GM18909 (cell line): Measurements from ENCODE around the gene LENG1.

Experiments used
- ATAC-seq: cut with Tn5 transposase; IDR thresholded peaks from one replicate; pipeline ENCODE4 v1.9.1; 2021; ENCODE audit warnings: mild to moderate bottlenecking; ENCODE audit not compliant: unreplicated experiment, poor library complexity

The LENG1 gene

DNA sequence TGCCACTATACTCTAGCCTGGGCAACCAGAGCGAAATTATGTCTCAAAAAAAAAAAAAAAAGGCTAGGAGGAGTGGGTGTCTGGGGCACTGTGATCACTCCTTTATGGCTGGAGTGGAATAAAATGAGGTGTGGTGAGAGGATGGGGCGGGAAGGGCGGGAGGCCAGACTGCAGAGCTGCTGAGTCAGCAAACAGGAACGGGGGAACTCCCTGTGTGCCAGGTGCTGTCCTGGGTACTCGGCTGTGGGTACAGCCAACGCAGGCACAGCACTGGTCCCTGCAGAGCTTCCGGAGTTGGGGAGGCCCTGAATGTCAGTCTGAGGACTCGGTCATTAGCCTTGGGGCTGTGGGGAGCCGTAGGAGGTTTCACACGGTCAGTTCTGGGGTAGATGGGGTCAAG is 38.3 kb downstream of the LENG1 start:
- no peak for ATAC-seq

DNA sequence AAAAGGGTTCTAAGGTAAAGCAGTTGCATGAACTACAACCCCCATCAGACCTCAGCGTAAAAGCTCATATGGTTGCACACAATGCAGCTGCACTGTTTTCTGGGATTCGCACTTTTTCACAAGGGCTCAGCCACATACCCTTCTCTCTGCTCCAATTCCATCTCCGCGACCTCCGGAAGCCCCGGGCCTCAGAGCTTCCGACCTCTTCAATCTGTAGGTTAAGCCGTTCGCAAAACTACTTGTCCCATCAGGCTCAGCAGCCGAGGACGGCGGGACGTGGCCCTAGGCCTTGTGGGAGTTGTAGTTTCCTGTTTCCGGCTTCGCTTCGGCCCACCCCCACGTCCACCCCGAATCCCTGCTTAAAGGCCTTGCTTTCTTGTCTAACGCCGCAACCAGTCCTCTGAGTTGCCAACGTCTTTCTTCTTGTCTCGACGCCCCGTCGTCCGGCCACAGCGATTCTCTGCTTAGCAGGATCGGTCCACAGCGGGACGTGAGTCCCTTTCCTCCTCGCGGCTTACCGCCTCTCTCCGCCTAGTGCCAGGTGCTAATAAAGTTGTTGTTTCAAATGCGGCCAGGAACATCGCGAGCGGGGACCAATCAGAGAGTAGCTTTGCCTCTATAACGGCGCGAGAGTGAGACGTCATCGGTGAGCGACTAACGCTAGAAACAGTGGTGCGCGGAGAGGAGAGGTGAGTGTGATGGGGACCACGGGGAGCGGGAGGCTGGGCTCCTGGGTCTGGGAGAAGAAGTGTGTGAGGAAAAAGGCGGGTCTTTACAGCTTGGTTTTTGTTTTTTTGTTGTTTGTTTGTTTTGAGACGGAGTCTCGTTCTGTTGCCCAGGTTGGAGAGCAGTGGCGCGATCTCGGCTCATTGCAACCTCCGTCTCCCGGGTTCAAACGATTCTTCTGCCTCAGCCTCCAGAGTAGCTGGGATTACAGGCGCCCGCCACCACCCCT is 44.1 kb downstream of the LENG1 start, which contains the start of the genes PRPF31 and TFPT:
Gene PRPF31 (plus strand): TSS at position 646 of the 955 bp plus-strand sequence. CDS start 2,525 bp downstream, outside the sequence.
Gene TFPT (minus strand): TSS at position 549 of the 955 bp plus-strand sequence. CDS start 388 bp downstream, at position 161.
- peak; percentile 85 for ATAC-seq

DNA sequence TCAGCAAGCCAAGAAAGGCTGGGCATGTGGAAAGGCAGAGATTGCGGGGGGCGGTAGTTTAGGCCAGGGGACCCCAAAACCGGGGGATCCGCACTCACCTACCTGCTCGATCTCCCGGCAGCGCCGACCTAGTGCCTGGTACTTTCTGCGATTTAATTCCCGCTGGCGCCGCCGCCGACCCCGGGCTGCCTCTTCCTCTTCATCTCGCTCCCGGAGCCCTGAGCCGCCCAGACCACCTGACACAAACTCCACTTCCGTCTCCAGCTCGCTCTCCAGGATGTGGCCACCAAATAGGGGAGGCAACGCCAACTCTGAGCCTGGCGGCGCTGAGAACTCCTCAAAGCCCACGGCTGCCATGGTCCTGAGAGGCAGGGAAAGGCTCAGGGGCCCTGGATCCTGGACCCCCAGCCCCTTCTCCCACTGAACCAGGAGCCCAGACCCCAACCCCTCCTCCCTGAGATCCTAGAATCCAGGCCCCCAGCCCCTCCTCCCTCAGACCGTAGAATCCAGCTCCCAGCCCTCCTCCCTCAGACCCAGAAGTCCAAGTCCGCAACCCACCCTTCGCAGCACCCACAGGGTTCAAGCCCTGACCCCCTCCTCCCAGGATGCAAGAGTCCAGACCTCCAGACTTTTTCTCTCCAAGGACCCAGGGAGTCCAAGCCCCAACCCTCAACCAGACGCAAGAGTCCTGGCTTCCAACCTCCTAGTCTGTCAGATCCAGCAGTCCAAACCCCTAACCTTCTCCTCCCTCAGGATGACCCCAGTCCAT is 45.0 kb downstream of the LENG1 start:
- ATAC-seq, result peak; percentile 2

DNA sequence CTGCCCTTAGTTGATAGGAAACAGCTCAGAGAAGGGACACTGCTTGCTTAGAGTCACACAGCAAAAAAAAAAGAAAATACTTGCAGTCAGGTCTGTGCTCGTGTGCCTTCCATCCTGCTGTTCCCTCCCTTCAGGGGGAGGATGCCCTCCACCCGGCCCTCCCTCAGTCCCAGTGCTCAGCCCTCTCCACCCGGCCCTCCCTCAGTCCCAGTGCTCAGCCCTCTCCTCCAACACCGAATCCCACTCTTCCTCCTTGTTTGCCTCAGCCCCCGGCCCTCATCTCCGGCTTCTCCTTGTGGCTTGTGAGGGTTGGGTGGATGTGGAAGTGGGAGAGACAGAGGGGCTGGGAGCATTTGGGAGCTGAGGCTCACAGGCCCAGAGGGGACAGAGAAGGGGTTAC is 49.9 kb downstream of the LENG1 start:
- ATAC-seq, result no peak

DNA sequence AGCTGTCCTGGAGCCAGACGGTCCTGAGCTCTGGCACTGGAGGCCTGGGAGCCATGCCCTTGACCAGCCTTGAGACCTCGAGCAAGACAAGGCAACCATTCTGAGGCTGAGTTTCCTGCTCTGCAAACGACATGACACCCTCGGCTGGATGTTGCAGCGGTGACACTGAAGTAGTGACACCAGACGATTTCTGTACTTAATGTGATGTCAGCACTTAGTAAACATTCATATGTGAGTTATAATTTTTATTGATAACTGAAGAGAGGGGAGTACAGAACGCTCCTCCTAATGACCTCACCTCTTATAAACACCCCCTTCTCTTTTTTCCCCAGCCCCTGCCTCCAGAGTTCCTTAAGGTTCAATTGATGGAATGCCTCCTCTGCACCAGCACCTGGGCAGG is 51.0 kb downstream of the LENG1 start:
- no peak for ATAC-seq

DNA sequence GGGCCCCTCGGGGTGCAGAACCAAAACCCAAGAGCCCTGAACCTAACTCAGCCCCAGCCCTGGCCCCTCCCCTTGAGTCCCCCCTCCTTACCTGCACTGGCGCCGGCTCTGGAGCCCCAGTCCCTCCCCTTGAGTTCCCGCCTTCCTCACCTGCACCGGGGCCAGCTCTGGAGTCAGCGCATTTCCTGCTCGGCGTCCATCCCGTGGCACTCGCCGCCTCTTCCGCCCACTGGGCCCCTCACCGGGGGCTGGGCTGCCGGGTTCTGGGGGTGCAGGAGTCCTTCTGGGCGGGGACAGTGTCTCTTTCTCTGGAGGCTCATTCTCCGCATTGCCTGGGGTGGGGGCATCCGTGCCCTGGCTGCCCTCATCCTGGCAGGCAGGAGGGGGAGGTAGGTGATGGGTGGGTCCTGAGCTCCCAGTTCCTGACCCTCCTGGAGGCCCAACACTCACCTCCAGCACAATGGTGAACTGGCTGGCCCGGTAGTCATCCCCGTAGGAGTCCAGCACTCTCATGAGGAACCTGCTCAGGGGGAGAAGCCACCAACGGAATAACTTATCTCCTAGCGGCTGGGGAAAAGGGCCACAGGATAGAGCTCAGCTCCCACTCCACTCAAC is 51.5 kb downstream of the LENG1 start:
- no peak for ATAC-seq

DNA sequence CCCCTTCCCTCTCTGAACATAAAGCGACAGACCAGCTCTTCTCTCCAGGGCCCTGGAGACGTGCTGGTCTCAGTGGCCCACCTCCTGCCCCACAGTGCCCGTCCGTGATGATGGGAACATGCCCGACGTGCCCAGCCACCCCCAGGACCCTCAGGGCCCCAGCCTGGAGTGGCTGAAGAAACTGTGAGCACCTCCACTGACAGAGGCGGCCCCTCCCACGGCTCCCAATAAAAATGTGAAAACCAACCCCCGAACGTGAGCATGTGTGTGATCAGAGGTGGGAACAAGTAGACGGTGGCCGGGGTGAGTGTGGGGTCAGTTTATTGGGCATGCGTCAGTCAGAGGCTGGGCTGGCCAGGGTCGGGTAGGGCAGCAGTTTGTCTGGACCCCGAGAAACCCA is 52.8 kb downstream of the LENG1 start:
- no peak for ATAC-seq

DNA sequence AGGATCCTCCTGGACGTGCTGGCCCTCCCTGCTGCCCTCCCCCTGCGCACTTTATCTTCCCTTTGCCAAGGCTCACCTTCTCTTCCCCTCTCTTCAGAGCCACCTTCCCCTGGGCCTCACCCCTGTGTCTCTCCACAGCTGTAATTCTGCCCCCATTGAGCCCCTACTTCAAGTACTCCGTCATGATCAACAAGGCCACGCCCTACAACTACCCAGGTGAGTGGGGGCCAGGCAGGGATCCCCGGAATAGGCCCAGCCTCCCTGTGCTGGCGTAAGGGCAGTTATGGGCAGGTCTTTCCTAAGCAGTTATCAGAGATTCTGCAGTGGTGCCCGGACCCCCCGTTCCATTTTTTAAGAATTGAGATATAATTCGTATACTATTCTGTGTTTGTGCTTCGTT is 53.7 kb downstream of the LENG1 start:
- no peak for ATAC-seq
